ENCODE data around the gene ACBD6. TPM values are rescaled to one million over a fixed set of nuclear protein-coding genes. Genes with fewer than 3 reads are reported as not detected.

ACBD6 gene
- total and polyA plus RNA-seq, 11 donors: 18.6 to 35.8 (median 21.8) TPM

GRCh38 chr1:180259431-180260338 is 242.7 kb downstream of the ACBD6 start:
- no peak for TF ChIP-seq POLR2A (IDR thresholded peaks at IDR 0.05)
- H3K4me3 ChIP-seq: no peak overlapping the region
- peaks cover 0 to 6% (median 0%) of the 10 kb centered on the region in 12 donors for H3K4me1 ChIP-seq
- H3K27me3 ChIP-seq: peaks cover 0 to 67% (median 31%) of the 10 kb centered on the region in 9 donors
- intact Hi-C loops (cut with DNase I): loop anchor here in 3 of 10 donors (5.0 to 10.0 kb wide), 2 partner anchors 153 to 155 kb away; no protein-coding TSS in a partner anchor
- no peaks in the 10 kb centered on the region for H3K36me3 ChIP-seq
- no peaks in the 10 kb centered on the region for H3K9me3 ChIP-seq
- no peak overlapping the region for H3K27ac ChIP-seq
- ATAC-seq: no peak
- DNase-seq: no peak
- WGBS, 4 donors: 81 to 83% (median 82%) methylated on average over 19 to 22 of the region's 22 CpGs

DNA sequence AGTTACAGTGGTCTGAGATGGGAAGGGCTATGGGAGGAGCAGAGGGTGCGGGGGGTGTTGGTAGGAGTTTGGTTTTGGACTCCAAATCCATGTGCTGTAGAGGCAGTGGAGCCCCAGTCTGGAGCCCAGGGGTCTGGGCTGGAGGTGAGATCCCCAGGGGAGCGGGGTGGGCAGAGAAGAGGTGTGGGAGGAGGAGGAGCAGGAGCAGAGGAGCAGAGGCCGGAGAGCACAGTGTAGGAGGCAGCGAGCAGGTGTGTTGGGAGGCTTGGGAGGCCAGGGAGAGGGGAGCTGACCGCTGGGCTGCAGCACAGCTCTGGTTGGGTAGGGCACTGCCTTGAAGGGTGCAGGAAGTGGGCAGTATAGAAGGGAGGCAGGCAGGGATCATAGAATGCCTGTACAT is 243.4 kb downstream of the ACBD6 start:
- H3K4me1 ChIP-seq: peaks cover 0 to 6% (median 0%) of the 10 kb centered on the region in 12 donors
- WGBS, 4 donors: 77 to 89% (median 80%) methylated on average over 5 of the region's 5 CpGs
- intact Hi-C loops (cut with DNase I): loop anchor here in 3 of 10 donors (5.0 to 10.0 kb wide), 2 partner anchors 153 to 156 kb away; no protein-coding TSS in a partner anchor
- H3K36me3 ChIP-seq: no peaks in the 10 kb centered on the region
- no peak overlapping the region for H3K4me3 ChIP-seq
- no peak for TF ChIP-seq POLR2A (IDR thresholded peaks at IDR 0.05)
- no peak for ATAC-seq
- H3K27me3 ChIP-seq: peaks cover 0 to 73% (median 35%) of the 10 kb centered on the region in 9 donors
- H3K27ac ChIP-seq: no peak overlapping the region
- DNase-seq: no peak
- no peaks in the 10 kb centered on the region for H3K9me3 ChIP-seq

- no peak overlapping the region for H3K27ac ChIP-seq
- DNase-seq: no peak
- no peak for TF ChIP-seq POLR2A (IDR thresholded peaks at IDR 0.05)
- TF ChIP-seq, protein P1, sequence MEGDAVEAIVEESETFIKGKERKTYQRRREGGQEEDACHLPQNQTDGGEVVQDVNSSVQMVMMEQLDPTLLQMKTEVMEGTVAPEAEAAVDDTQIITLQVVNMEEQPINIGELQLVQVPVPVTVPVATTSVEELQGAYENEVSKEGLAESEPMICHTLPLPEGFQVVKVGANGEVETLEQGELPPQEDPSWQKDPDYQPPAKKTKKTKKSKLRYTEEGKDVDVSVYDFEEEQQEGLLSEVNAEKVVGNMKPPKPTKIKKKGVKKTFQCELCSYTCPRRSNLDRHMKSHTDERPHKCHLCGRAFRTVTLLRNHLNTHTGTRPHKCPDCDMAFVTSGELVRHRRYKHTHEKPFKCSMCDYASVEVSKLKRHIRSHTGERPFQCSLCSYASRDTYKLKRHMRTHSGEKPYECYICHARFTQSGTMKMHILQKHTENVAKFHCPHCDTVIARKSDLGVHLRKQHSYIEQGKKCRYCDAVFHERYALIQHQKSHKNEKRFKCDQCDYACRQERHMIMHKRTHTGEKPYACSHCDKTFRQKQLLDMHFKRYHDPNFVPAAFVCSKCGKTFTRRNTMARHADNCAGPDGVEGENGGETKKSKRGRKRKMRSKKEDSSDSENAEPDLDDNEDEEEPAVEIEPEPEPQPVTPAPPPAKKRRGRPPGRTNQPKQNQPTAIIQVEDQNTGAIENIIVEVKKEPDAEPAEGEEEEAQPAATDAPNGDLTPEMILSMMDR (IDR thresholded peaks at IDR 0.05): no peak
- H3K27me3 ChIP-seq: peaks cover 0 to 73% (median 35%) of the 10 kb centered on the region in 9 donors
- H3K36me3 ChIP-seq: no peaks in the 10 kb centered on the region
- H3K9me3 ChIP-seq: no peaks in the 10 kb centered on the region
- 77 to 86% (median 84%) methylated on average over 12 of the region's 12 CpGs for WGBS, 4 donors
- no peak for ATAC-seq
- no peak overlapping the region for H3K4me3 ChIP-seq
- intact Hi-C loops (cut with DNase I): loop anchor here in 3 of 10 donors (5.0 to 10.0 kb wide), 2 partner anchors 154 to 157 kb away; no protein-coding TSS in a partner anchor
- H3K4me1 ChIP-seq: peaks cover 0 to 6% (median 0%) of the 10 kb centered on the region in 12 donors
Observed at GRCh38 chr1:180258290-180258689, 244.1 kb downstream of the ACBD6 start.

GRCh38 chr1:180257486-180257885 is 244.9 kb downstream of the ACBD6 start:
- peaks cover 0 to 70% (median 30%) of the 10 kb centered on the region in 9 donors for H3K27me3 ChIP-seq
- H3K9me3 ChIP-seq: no peaks in the 10 kb centered on the region
- H3K27ac ChIP-seq: no peak overlapping the region
- H3K4me1 ChIP-seq: no peaks in the 10 kb centered on the region
- no peaks in the 10 kb centered on the region for H3K36me3 ChIP-seq
- no peak overlapping the region for H3K4me3 ChIP-seq
- DNase-seq: no peak
- no peak for ATAC-seq
- intact Hi-C loops (cut with DNase I): loop anchor here in 3 of 10 donors (5.0 to 10.0 kb wide), 2 partner anchors 155 to 157 kb away; no protein-coding TSS in a partner anchor
- WGBS, 4 donors: 80 to 86% (median 82%) methylated on average over 8 of the region's 8 CpGs
- no peak for TF ChIP-seq POLR2A (IDR thresholded peaks at IDR 0.05)
- TF ChIP-seq, protein P1 (IDR thresholded peaks at IDR 0.05): no peak

DNA sequence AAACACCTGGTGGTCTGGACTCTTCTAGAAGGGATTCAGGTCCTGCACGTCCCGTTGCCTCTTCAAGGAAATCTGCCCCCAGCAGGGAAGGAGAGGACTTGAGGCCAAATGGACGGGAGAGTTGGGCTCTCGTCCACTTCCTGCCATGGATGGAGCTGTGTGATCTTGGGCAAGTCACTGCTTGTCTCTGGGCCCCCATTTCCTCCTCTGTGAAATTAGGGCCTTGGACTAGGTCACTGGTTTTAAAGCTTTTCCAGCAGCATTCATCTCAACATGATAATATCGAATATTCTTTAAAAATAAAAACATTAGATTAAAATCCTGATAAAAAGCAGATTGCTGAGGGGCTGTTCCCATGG is 245.4 kb downstream of the ACBD6 start:
- Histone ChIP-seq H3K27me3 (peaks cover 0 to 75% (median 30%) of the 10 kb centered on the region in 9 donors), H3K4me3 (no peak overlapping the region), H3K9me3 (no peaks in the 10 kb centered on the region), H3K27ac (no peak overlapping the region), H3K4me1 (no peaks in the 10 kb centered on the region), H3K36me3 (no peaks in the 10 kb centered on the region)
- no peak for TF ChIP-seq POLR2A (IDR thresholded peaks at IDR 0.05)
- TF ChIP-seq, protein P1 (IDR thresholded peaks at IDR 0.05): no peak
- 55 to 79% (median 62%) methylated on average over 5 of the region's 5 CpGs for WGBS, 4 donors
- DNase-seq (no peak), ATAC-seq (no peak)
- intact Hi-C loops (cut with DNase I): loop anchor here in 3 of 10 donors (5.0 to 10.0 kb wide), 2 partner anchors 155 to 158 kb away; no protein-coding TSS in a partner anchor
